ENCODE measurements around the gene ACOT13.

- TF ChIP-seq, protein P1, sequence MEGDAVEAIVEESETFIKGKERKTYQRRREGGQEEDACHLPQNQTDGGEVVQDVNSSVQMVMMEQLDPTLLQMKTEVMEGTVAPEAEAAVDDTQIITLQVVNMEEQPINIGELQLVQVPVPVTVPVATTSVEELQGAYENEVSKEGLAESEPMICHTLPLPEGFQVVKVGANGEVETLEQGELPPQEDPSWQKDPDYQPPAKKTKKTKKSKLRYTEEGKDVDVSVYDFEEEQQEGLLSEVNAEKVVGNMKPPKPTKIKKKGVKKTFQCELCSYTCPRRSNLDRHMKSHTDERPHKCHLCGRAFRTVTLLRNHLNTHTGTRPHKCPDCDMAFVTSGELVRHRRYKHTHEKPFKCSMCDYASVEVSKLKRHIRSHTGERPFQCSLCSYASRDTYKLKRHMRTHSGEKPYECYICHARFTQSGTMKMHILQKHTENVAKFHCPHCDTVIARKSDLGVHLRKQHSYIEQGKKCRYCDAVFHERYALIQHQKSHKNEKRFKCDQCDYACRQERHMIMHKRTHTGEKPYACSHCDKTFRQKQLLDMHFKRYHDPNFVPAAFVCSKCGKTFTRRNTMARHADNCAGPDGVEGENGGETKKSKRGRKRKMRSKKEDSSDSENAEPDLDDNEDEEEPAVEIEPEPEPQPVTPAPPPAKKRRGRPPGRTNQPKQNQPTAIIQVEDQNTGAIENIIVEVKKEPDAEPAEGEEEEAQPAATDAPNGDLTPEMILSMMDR (conservative IDR thresholded peaks at IDR 0.05), result no peak
- no peak for TF ChIP-seq EZH2 (IDR thresholded peaks at IDR 0.05; ENCODE audit: low read depth)
These were observed 4.6 kb upstream of the ACOT13 start for GRCh38 chr6:24662236-24662635.
